ENCODE data around the gene ARL11.

ARL11 gene

DNA sequence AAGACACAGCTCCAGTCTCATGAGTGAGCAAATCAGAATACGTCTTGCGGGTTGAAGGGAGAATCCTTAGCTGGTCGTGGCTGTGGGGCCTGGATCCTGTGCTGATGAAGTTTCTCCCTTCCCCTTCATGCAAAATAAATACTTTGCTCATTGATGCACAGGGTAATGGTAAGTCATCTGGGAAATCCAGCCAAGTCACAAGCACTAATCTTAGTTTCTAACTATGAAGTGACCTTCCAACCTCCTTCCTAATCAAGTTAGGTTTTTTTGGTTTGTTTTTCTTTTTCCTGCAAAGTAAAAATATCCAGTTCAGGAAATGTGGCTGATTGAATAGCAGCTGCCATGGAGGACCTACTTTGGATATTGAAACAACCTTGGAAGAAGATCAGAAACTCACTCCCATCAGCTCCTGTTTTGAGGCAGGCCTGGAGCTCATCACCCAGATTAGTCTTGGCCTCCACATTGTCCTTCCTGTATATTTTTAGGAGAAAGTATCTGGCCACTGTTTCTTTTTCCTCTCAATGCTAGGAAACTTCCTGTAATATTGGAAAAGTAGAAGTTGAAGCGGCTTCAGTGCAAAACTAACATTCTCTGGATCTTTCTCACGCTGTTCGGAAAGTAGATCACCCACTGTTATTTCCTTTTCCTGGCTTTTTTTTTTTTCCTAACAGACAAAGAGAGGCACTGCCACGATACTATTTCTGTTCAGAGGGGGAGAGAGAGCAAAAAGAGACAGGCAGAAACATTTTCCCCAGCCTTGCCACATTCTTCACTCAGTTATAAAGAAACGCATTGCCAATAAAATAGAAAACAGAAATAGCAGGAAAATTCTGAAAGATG is 12.3 kb upstream of the ARL11 start:
- DNase-seq: no peak
- Histone ChIP-seq H3K4me3 (ENCODE audit: low read depth, low read length) (no peak overlapping the region), H3K79me1 (ENCODE audit: low read length) (no peaks in the 10 kb centered on the region), H3K23ac (ENCODE audit: low read length) (no peak overlapping the region), H3K36me3 (ENCODE audit: control insufficient read depth in 1 of 2, insufficient read depth in 2 of 2, low read length in 2 of 2) (no peaks in the 10 kb centered on the region), H3K14ac (ENCODE audit: low read length) (no peak overlapping the region), H3K27ac (ENCODE audit: low read depth, low read length) (no peak overlapping the region), H3K4me1 (ENCODE audit: control insufficient read depth in 1 of 2, insufficient read depth in 2 of 2, low read length in 2 of 2) (peaks cover 2% of the 10 kb centered on the region in 2 experiments), H4K12ac (ENCODE audit: low read depth, low read length) (no peak overlapping the region), H3K4ac (ENCODE audit: low read depth, low read length) (no peak overlapping the region), H4K91ac (ENCODE audit: low read depth, low read length) (no peak overlapping the region), H2BK5ac (ENCODE audit: low read depth, low read length, poor library complexity) (no peak overlapping the region), H2BK120ac (ENCODE audit: insufficient read depth, low read length, poor library complexity) (no peak overlapping the region), H3K9ac (ENCODE audit: low read length) (no peak overlapping the region), H3K79me2 (ENCODE audit: control insufficient read depth, insufficient read depth, low read length, poor library complexity) (no peaks in the 10 kb centered on the region), H3K9me3 (ENCODE audit: insufficient read depth, low read depth, low read length) (no peaks in the 10 kb centered on the region), H4K8ac (ENCODE audit: low read depth, low read length) (no peak overlapping the region), H3K27me3 (ENCODE audit: insufficient read depth, low read length) (no peaks in the 10 kb centered on the region), H2AFZ (ENCODE audit: insufficient read depth, low read length, poor library complexity) (no peak overlapping the region), H2BK12ac (ENCODE audit: low read length) (no peak overlapping the region), H3K18ac (ENCODE audit: low read length) (no peak overlapping the region), H3K4me2 (ENCODE audit: low read length) (no peak overlapping the region), H2AK5ac (ENCODE audit: low read length) (no peak overlapping the region)
- WGBS (ENCODE audit: extremely low coverage, insufficient coverage, insufficient read length): no CpG with 5 or more reads among the region's 8 CpGs

DNA sequence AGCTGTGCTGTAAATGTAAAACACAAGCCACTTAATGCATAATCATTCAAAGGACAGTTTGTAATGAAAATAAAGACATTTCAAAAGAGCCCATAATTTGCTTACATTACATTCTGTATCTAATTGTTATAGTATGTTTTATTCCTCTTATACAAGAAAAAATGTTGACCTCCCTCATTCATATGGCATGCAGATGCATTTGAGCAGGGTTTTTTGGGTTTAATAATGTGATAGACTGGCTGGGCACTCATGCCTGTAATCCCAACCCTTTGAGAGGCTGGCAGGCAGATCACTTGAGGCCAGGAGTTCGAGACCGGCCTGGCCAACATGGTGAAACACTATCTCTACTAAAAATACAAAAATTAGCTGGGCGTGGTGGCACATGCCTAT is 11.6 kb upstream of the ARL11 start:
- no peak overlapping the region for H2BK5ac ChIP-seq (ENCODE audit: low read depth, low read length, poor library complexity)
- H4K8ac ChIP-seq (ENCODE audit: low read depth, low read length): no peak overlapping the region
- no peaks in the 10 kb centered on the region for H3K27me3 ChIP-seq (ENCODE audit: insufficient read depth, low read length)
- no peak overlapping the region for H4K12ac ChIP-seq (ENCODE audit: low read depth, low read length)
- no CpG with 5 or more reads among the region's 3 CpGs for WGBS (ENCODE audit: extremely low coverage, insufficient coverage, insufficient read length)
- H4K91ac ChIP-seq (ENCODE audit: low read depth, low read length): no peak overlapping the region
- no peak overlapping the region for H2AK5ac ChIP-seq (ENCODE audit: low read length)
- H2BK120ac ChIP-seq (ENCODE audit: insufficient read depth, low read length, poor library complexity): no peak overlapping the region
- H3K9ac ChIP-seq (ENCODE audit: low read length): no peak overlapping the region
- H3K14ac ChIP-seq (ENCODE audit: low read length): peak overlapping the region; percentile 28
- H3K9me3 ChIP-seq (ENCODE audit: insufficient read depth, low read depth, low read length): no peaks in the 10 kb centered on the region
- H3K18ac ChIP-seq (ENCODE audit: low read length): no peak overlapping the region
- DNase-seq: no peak
- H3K27ac ChIP-seq (ENCODE audit: low read depth, low read length): no peak overlapping the region
- H3K79me2 ChIP-seq (ENCODE audit: control insufficient read depth, insufficient read depth, low read length, poor library complexity): no peaks in the 10 kb centered on the region
- no peaks in the 10 kb centered on the region for H3K36me3 ChIP-seq (ENCODE audit: control insufficient read depth in 1 of 2, insufficient read depth in 2 of 2, low read length in 2 of 2)
- no peak overlapping the region for H2AFZ ChIP-seq (ENCODE audit: insufficient read depth, low read length, poor library complexity)
- no peak overlapping the region for H3K4ac ChIP-seq (ENCODE audit: low read depth, low read length)
- no peak overlapping the region for H3K4me2 ChIP-seq (ENCODE audit: low read length)
- peaks cover 2% of the 10 kb centered on the region in 2 experiments for H3K4me1 ChIP-seq (ENCODE audit: control insufficient read depth in 1 of 2, insufficient read depth in 2 of 2, low read length in 2 of 2)
- no peak overlapping the region for H3K23ac ChIP-seq (ENCODE audit: low read length)
- no peaks in the 10 kb centered on the region for H3K79me1 ChIP-seq (ENCODE audit: low read length)
- peak overlapping the region; percentile 46 for H2BK12ac ChIP-seq (ENCODE audit: low read length)
- H3K4me3 ChIP-seq (ENCODE audit: low read depth, low read length): no peak overlapping the region

DNA sequence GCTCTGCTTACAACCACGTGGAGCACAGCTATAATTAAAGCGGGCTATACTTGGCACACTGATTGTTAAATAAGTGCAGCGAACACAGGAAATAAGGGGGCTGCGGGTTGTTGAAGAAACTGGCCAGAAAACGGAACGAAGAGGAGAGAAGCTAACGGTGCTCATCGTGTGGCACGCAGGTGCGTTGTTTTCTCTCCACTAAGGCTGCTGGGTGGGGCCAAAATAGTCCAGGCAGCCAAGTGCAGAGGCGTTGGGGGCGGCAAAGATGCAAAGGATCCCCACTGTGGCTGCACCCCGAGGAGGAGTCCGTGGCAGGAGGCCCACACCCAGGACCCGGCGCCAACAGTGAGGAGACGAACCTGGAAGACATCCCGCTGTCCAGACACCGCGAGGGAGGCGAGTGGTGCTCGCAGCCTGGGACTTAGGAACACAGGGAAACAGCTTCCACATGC is 8.1 kb upstream of the ARL11 start:
- Histone ChIP-seq H4K12ac (ENCODE audit: low read depth, low read length) (no peak overlapping the region), H2BK120ac (ENCODE audit: insufficient read depth, low read length, poor library complexity) (no peak overlapping the region), H4K8ac (ENCODE audit: low read depth, low read length) (no peak overlapping the region), H3K79me2 (ENCODE audit: control insufficient read depth, insufficient read depth, low read length, poor library complexity) (no peaks in the 10 kb centered on the region), H3K4me2 (ENCODE audit: low read length) (no peak overlapping the region), H2BK5ac (ENCODE audit: low read depth, low read length, poor library complexity) (no peak overlapping the region), H3K23ac (ENCODE audit: low read length) (no peak overlapping the region), H3K4me3 (ENCODE audit: low read depth, low read length) (no peak overlapping the region), H3K18ac (ENCODE audit: low read length) (no peak overlapping the region), H3K9me3 (ENCODE audit: insufficient read depth, low read depth, low read length) (no peaks in the 10 kb centered on the region), H3K36me3 (ENCODE audit: control insufficient read depth in 1 of 2, insufficient read depth in 2 of 2, low read length in 2 of 2) (no peaks in the 10 kb centered on the region), H3K27me3 (ENCODE audit: insufficient read depth, low read length) (no peaks in the 10 kb centered on the region), H2AK5ac (ENCODE audit: low read length) (no peak overlapping the region), H3K27ac (ENCODE audit: low read depth, low read length) (no peak overlapping the region), H2BK12ac (ENCODE audit: low read length) (no peak overlapping the region), H4K91ac (ENCODE audit: low read depth, low read length) (no peak overlapping the region), H3K79me1 (ENCODE audit: low read length) (no peaks in the 10 kb centered on the region), H3K9ac (ENCODE audit: low read length) (no peak overlapping the region), H3K14ac (ENCODE audit: low read length) (no peak overlapping the region), H3K4ac (ENCODE audit: low read depth, low read length) (no peak overlapping the region), H3K4me1 (ENCODE audit: control insufficient read depth in 1 of 2, insufficient read depth in 2 of 2, low read length in 2 of 2) (peaks cover 2% of the 10 kb centered on the region in 2 experiments), H2AFZ (ENCODE audit: insufficient read depth, low read length, poor library complexity) (no peak overlapping the region)
- WGBS (ENCODE audit: extremely low coverage, insufficient coverage, insufficient read length): no CpG with 5 or more reads among the region's 22 CpGs
- peak in 1 of 2 donors; percentile 52 for DNase-seq

DNA sequence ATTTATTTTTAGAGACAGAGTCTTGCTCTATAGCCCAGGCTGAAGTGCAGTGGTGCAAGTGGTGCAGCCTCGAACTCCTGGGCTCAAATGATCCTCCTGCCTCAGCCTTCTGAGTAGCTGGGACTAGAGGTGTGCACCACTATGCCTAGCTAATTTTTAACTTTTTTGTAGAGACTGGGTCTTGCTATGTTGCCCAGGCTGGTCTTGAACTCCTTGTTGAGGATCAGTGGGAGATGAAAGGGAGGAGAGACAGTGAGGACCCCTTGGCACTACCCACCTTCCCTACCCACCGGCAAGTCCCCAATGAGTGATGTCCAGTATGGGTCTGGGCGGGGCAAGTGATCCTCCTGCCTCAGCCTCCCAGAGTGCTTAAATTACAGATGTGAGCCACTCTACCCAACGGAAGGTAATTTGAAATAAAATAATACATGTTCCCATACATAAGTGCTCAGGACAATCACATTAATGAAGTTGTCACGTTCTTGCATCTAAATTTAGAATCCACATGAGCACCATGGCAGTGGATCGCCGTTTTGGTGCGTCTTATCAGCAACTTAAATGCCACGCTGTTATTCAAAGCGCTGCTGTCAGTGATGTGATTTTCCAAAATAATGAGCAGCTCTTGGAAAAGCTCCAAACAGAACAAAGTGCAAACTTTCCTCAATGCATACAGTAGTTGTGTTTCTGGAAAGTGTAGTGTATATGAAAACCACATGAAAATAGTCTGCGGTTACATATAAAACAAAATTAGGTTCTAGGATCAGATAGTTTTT is 5.9 kb upstream of the ARL11 start:
- Histone ChIP-seq H4K91ac (ENCODE audit: low read depth, low read length) (no peak overlapping the region), H3K27ac (ENCODE audit: low read depth, low read length) (no peak overlapping the region), H3K9ac (ENCODE audit: low read length) (no peak overlapping the region), H3K18ac (ENCODE audit: low read length) (no peak overlapping the region), H4K8ac (ENCODE audit: low read depth, low read length) (no peak overlapping the region), H3K4me2 (ENCODE audit: low read length) (no peak overlapping the region), H2BK12ac (ENCODE audit: low read length) (no peak overlapping the region), H4K12ac (ENCODE audit: low read depth, low read length) (no peak overlapping the region), H2BK120ac (ENCODE audit: insufficient read depth, low read length, poor library complexity) (no peak overlapping the region), H3K23ac (ENCODE audit: low read length) (no peak overlapping the region), H2BK5ac (ENCODE audit: low read depth, low read length, poor library complexity) (no peak overlapping the region), H3K4ac (ENCODE audit: low read depth, low read length) (no peak overlapping the region), H3K79me1 (ENCODE audit: low read length) (no peaks in the 10 kb centered on the region), H3K14ac (ENCODE audit: low read length) (no peak overlapping the region), H3K9me3 (ENCODE audit: insufficient read depth, low read depth, low read length) (no peaks in the 10 kb centered on the region), H2AK5ac (ENCODE audit: low read length) (no peak overlapping the region), H3K4me1 (ENCODE audit: control insufficient read depth in 1 of 2, insufficient read depth in 2 of 2, low read length in 2 of 2) (peaks cover 0 to 2% of the 10 kb centered on the region in 2 experiments), H3K27me3 (ENCODE audit: insufficient read depth, low read length) (no peaks in the 10 kb centered on the region), H3K36me3 (ENCODE audit: control insufficient read depth in 1 of 2, insufficient read depth in 2 of 2, low read length in 2 of 2) (no peaks in the 10 kb centered on the region), H2AFZ (ENCODE audit: insufficient read depth, low read length, poor library complexity) (no peak overlapping the region), H3K4me3 (ENCODE audit: low read depth, low read length) (no peak overlapping the region), H3K79me2 (ENCODE audit: control insufficient read depth, insufficient read depth, low read length, poor library complexity) (no peaks in the 10 kb centered on the region)
- no CpG with 5 or more reads among the region's 11 CpGs for WGBS (ENCODE audit: extremely low coverage, insufficient coverage, insufficient read length)
- no peak for DNase-seq

Data from trophoblast cell (in vitro differentiated cells and primary cell).